Endothelial cell of umbilical vein (primary cell): ENCODE results near the gene FGF12.

Experiments used
- CTCF ChIP-seq, 2 donors: IDR thresholded peaks; 1 replicate in 1 of 2; 2 replicates in 1 of 2; pipeline ENCODE4 v1.5.1; 2011; ENCODE audit warnings: low read length in 2 of 2, mild to moderate bottlenecking in 2 of 2, moderate library complexity in 2 of 2, control low read depth in 1 of 2, inconsistent platforms in 1 of 2, low read depth in 1 of 2; ENCODE audit not compliant: insufficient read depth in 1 of 2; ENCODE audit errors: extremely low read depth in 1 of 2
- EZH2 ChIP-seq: IDR thresholded peaks from 2 replicates; pipeline ENCODE4 v1.6.1; 2012; ENCODE audit warnings: borderline replicate concordance, low read depth, mild to moderate bottlenecking, moderate library complexity, low read length, inconsistent platforms; ENCODE audit not compliant: severe bottlenecking
- FOS ChIP-seq: IDR thresholded peaks from 2 replicates; pipeline ENCODE4 v1.6.1; 2011; ENCODE audit warnings: mild to moderate bottlenecking, low read length, moderate library complexity, borderline replicate concordance; ENCODE audit not compliant: insufficient read depth

- TF ChIP-seq FOS (no peak), EZH2 (no peak), CTCF (IDR thresholded peaks at IDR 0.05; ENCODE audit: extremely low read depth in 1 of 2, insufficient read depth in 1 of 2, low read depth in 1 of 2, low read length in 2 of 2) (no peak)
These were observed 557.9 kb downstream of the FGF12 start for GRCh38 chr3:192169332-192169915.
